Measurements from ENCODE around the gene ACAP1. TPM values are rescaled to one million over a fixed set of nuclear protein-coding genes. Genes with fewer than 3 reads are reported as not detected.

ACAP1 gene
- total and polyA plus RNA-seq, 9 of the 15 experiments (the other 6 are each of a cell fraction or from before 2014, with no cell fraction given) = 0.15 to 8.5 (median 2.4) TPM

- TF ChIP-seq NRF1 (conservative IDR thresholded peaks at IDR 0.05 in 1 of 2, IDR thresholded peaks at IDR 0.05 in 1 of 2) (no peak), C11orf30 (IDR thresholded peaks at IDR 0.05; ENCODE audit: low read depth) (0 out of 2 replicates have a peak, but pooled peaks have one; percentile 6), POLR2H (tag; IDR thresholded peaks at IDR 0.05; ENCODE audit: low read depth) (peak; percentile 49; the same call in 1 of the 2 replicates), RB1 (IDR thresholded peaks at IDR 0.05; ENCODE audit: low read depth) (no peak), NUFIP1 (IDR thresholded peaks at IDR 0.05; ENCODE audit: partially characterized antibody) (no peak), TAF15 (IDR thresholded peaks at IDR 0.05; ENCODE audit: low read depth, low read length) (no peak), TCF7L2 (IDR thresholded peaks at IDR 0.05; ENCODE audit: low read depth, low read length) (0 out of 2 replicates have a peak, but pooled peaks have one; percentile 15), PCBP2 (IDR thresholded peaks at IDR 0.05; ENCODE audit: low read depth, low read length, poor library complexity, severe bottlenecking) (no peak), ZZZ3 (IDR thresholded peaks at IDR 0.05) (no peak), REST (IDR thresholded peaks at IDR 0.05; ENCODE audit: borderline replicate concordance) (peak; percentile 37; the same call in 1 of the 2 replicates), REST (CRISPR knock-in tag; IDR thresholded peaks at IDR 0.05; ENCODE audit: low read depth) (no peak), HNRNPUL1 (IDR thresholded peaks at IDR 0.05; ENCODE audit: low read length) (peak; percentile 68; the same call in 1 of the 2 replicates), SUPT5H (IDR thresholded peaks at IDR 0.05) (peak; percentile 81), CBX8 (IDR thresholded peaks at IDR 0.05; ENCODE audit: borderline replicate concordance, extremely low read depth, low read depth, low read length, poor library complexity, severe bottlenecking) (no peak)
- TF ChIP-seq, protein P1, sequence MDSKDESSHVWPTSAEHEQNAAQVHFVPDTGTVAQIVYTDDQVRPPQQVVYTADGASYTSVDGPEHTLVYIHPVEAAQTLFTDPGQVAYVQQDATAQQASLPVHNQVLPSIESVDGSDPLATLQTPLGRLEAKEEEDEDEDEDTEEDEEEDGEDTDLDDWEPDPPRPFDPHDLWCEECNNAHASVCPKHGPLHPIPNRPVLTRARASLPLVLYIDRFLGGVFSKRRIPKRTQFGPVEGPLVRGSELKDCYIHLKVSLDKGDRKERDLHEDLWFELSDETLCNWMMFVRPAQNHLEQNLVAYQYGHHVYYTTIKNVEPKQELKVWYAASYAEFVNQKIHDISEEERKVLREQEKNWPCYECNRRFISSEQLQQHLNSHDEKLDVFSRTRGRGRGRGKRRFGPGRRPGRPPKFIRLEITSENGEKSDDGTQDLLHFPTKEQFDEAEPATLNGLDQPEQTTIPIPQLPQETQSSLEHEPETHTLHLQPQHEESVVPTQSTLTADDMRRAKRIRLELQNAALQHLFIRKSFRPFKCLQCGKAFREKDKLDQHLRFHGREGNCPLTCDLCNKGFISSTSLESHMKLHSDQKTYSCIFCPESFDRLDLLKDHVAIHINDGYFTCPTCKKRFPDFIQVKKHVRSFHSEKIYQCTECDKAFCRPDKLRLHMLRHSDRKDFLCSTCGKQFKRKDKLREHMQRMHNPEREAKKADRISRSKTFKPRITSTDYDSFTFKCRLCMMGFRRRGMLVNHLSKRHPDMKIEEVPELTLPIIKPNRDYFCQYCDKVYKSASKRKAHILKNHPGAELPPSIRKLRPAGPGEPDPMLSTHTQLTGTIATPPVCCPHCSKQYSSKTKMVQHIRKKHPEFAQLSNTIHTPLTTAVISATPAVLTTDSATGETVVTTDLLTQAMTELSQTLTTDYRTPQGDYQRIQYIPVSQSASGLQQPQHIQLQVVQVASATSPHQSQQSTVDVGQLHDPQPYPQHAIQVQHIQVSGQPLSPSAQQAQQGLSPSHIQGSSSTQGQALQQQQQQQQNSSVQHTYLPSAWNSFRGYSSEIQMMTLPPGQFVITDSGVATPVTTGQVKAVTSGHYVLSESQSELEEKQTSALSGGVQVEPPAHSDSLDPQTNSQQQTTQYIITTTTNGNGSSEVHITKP (IDR thresholded peaks at IDR 0.05; ENCODE audit: partially characterized antibody) = peak; percentile 94
Measured at GRCh38 chr17:7308625-7309433, 27.5 kb upstream of the ACAP1 start (continued).

Measured in K562 (cell line).